Measurements from ENCODE around the gene PTGS1. TPM values are rescaled to one million over a fixed set of nuclear protein-coding genes. Genes with fewer than 3 reads are reported as not detected.
"Not testable (repeated sequence)": the region's sequence is repeated elsewhere in the genome, so short reads cannot be mapped to it uniquely, and the experiment has no call there.

Gene PTGS1
- total RNA-seq, 1 donor from 2014 or later = 16.4 TPM

DNA sequence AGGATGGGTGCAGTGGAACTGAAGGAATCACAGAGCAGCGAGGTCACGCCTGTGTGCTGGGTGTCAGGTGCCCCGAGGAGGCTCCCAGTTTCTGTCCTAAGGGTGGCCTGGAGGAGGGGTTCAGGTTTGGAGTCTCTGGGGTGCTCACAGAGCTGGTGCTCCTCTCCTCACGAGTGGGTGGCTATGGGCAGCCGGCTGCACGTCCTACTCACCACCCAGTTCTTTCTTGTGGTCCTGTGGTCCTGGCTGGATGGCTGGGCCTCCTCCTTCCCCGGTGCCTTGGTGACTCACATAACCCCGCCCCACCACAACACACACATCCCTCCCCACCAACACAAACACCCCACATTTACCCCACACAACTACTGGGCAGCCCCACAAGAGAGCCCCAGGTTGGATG lies 9.9 kb upstream of the PTGS1 start:
- H3K36me3 ChIP-seq = no peaks in the 10 kb centered on the region
- no peak for DNase-seq
- no peaks in the 10 kb centered on the region for H3K27me3 ChIP-seq
- TF ChIP-seq, protein P1, sequence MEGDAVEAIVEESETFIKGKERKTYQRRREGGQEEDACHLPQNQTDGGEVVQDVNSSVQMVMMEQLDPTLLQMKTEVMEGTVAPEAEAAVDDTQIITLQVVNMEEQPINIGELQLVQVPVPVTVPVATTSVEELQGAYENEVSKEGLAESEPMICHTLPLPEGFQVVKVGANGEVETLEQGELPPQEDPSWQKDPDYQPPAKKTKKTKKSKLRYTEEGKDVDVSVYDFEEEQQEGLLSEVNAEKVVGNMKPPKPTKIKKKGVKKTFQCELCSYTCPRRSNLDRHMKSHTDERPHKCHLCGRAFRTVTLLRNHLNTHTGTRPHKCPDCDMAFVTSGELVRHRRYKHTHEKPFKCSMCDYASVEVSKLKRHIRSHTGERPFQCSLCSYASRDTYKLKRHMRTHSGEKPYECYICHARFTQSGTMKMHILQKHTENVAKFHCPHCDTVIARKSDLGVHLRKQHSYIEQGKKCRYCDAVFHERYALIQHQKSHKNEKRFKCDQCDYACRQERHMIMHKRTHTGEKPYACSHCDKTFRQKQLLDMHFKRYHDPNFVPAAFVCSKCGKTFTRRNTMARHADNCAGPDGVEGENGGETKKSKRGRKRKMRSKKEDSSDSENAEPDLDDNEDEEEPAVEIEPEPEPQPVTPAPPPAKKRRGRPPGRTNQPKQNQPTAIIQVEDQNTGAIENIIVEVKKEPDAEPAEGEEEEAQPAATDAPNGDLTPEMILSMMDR (IDR thresholded peaks at IDR 0.05) = no peak
- no peak overlapping the region for H3K4me3 ChIP-seq
- H3K27ac ChIP-seq = no peak overlapping the region
- intact Hi-C loops (cut with DNase I) = no loop called here
- H3K9me3 ChIP-seq = no peaks in the 10 kb centered on the region
- H3K4me1 ChIP-seq = no peaks in the 10 kb centered on the region
- ATAC-seq = no peak

DNA sequence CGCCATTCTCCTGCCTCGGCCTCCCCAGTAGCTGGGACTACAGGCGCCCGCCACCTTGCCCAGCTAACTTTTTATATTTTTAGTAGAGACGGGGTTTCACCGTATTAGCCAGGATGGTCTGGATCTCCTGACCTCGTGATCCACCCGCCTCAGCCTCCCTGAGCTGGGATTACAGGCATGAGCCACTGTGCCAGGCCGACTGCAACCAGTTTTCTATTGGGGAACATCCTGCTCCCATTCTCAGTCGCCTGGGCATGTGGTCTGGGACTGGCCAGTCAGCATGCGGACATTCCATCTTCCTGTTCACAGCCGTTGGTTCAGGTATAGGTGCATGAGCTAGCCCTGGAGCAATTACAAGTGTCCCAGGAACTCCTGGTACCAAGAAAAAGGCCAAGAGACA lies 7.7 kb upstream of the PTGS1 start:
- DNase-seq; intact Hi-C loops (cut with DNase I): not testable (repeated sequence)

DNA sequence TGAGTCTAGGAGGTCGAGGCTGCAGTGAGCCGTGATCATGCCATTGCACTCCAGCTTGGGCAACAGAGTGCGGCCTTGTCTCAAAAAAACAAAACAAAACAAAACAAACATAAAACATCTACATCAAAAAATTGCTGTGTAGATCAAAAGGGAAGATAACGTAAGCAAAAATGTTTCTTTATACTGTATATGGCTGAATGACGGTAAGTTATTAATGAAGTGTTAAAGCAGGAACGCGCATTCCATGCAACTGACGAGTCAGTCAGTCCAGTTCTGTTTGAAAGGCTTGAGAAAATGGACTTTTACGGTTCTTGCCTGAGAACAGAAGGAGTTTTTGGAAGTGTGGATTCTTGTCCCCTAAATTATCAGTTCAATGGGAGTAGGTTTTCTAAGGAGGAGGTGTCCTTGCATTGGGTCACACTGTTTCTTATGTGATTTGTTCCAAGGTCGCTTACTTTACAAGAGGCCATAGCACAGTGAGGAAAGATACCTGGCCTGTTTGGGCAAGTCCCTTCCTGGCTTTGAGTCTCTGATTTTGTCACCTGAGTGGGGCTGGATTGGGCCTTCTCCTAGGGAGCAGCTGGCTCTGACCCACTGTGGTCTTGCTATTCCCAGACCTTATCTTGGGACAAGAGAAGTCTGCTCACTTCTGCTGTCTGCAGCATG lies 6.6 kb upstream of the PTGS1 start:
- no peaks in the 10 kb centered on the region for H3K36me3 ChIP-seq
- TF ChIP-seq, protein P1 (IDR thresholded peaks at IDR 0.05) = no peak
- ATAC-seq (no peak), DNase-seq (no peak)
- no peaks in the 10 kb centered on the region for H3K9me3 ChIP-seq
- H3K27me3 ChIP-seq = no peaks in the 10 kb centered on the region
- no peaks in the 10 kb centered on the region for H3K4me1 ChIP-seq
- no peak overlapping the region for H3K27ac ChIP-seq
- intact Hi-C loops (cut with DNase I) = no loop called here
- no peak overlapping the region for H3K4me3 ChIP-seq

More for the DNA sequence above, 7.7 kb upstream of the PTGS1 start:
- not testable (repeated sequence) for H3K9me3 ChIP-seq, H3K27ac ChIP-seq, H3K36me3 ChIP-seq, ATAC-seq, H3K4me3 ChIP-seq, H3K4me1 ChIP-seq, H3K27me3 ChIP-seq

GRCh38 chr9:122364783-122365150 lies 6.1 kb upstream of the PTGS1 start:
- intact Hi-C loops (cut with DNase I) = no loop called here
- H3K36me3 ChIP-seq = no peaks in the 10 kb centered on the region
- ATAC-seq (no peak), DNase-seq (no peak)
- no peak overlapping the region for H3K27ac ChIP-seq
- H3K27me3 ChIP-seq = no peaks in the 10 kb centered on the region
- H3K4me1 ChIP-seq = no peaks in the 10 kb centered on the region
- H3K9me3 ChIP-seq = no peaks in the 10 kb centered on the region
- no peak overlapping the region for H3K4me3 ChIP-seq
- TF ChIP-seq, protein P1 (IDR thresholded peaks at IDR 0.05) = no peak

DNA sequence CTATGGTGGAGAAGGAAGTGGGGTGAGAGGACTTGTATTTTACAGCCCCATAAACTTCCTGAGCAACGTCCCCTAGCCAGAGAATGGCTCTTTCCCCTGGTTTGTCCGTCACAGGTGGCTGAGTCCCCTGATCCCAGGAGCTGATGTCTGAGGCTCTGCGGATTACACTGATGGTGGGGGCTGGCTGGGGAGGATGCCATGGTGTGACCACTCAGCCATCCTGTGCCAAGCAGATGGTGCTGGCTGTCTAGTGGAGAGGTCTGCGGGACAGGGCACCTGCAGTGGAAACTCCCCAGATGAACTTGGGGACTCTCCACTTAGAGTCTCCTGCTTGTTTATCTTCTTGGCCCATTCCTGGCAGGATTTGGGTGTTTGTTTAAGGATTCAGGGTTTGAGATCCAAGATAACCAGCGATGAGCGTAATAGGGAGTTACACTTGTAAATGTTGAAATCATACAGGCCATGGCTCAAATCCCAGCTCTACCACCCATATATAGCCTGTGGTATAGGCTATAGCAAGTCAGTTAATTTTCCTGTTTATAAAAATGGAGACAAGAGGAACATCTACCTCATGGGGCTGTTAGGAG lies 4.7 kb upstream of the PTGS1 start:
- intact Hi-C loops (cut with DNase I) = no loop called here
- no peak overlapping the region for H3K27ac ChIP-seq
- no peaks in the 10 kb centered on the region for H3K27me3 ChIP-seq
- TF ChIP-seq, protein P1 (IDR thresholded peaks at IDR 0.05) = no peak
- no peaks in the 10 kb centered on the region for H3K36me3 ChIP-seq
- DNase-seq = no peak
- H3K9me3 ChIP-seq = no peaks in the 10 kb centered on the region
- no peak for ATAC-seq
- H3K4me1 ChIP-seq = no peaks in the 10 kb centered on the region
- H3K4me3 ChIP-seq = no peak overlapping the region

DNA sequence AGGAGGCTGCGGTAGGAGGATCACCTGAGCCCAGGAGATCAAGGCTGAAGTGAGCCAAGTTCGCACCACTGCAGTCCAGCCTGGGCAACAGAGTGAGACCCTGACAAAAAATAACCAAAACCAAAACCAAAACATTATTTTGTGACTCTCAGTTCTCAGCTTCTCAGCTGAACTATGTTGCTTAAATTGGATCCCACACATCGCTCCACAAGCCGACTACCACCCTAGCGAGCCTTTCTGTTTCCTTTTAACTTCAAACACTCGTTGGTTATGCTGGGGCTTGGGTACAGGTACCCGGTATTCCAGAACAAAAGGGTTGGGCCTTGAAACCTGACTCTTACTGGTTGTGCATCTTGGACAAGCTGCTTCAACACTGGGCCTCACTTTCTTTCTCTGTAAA lies 3.8 kb upstream of the PTGS1 start:
- ATAC-seq (no peak), DNase-seq (no peak)
- H3K4me3 ChIP-seq = no peak overlapping the region
- no peaks in the 10 kb centered on the region for H3K36me3 ChIP-seq
- peaks cover 4% of the 10 kb centered on the region for H3K27me3 ChIP-seq
- H3K4me1 ChIP-seq = no peaks in the 10 kb centered on the region
- H3K9me3 ChIP-seq = no peaks in the 10 kb centered on the region
- H3K27ac ChIP-seq = no peak overlapping the region
- TF ChIP-seq, protein P1 (IDR thresholded peaks at IDR 0.05) = no peak
- intact Hi-C loops (cut with DNase I) = no loop called here

All from upper lobe of right lung (tissue), 1 donor.